COR-L47 (cell line): ENCODE measurements around the gene KLRG1.

ENCODE experiments used
- DNase-seq: peaks from one replicate; lab custom pipeline; 2025; lab: John Stamatoyannopoulos, UW

Gene KLRG1

GRCh38 chr12:8985213-8985754 lies 4.1 kb upstream of the KLRG1 start:
- DNase-seq = no peak

- DNase-seq = no peak
Observed at GRCh38 chr12:8987163-8987562, 2.2 kb upstream of the KLRG1 start.

GRCh38 chr12:8987685-8988084 lies 1.7 kb upstream of the KLRG1 start:
- no peak for DNase-seq

DNA sequence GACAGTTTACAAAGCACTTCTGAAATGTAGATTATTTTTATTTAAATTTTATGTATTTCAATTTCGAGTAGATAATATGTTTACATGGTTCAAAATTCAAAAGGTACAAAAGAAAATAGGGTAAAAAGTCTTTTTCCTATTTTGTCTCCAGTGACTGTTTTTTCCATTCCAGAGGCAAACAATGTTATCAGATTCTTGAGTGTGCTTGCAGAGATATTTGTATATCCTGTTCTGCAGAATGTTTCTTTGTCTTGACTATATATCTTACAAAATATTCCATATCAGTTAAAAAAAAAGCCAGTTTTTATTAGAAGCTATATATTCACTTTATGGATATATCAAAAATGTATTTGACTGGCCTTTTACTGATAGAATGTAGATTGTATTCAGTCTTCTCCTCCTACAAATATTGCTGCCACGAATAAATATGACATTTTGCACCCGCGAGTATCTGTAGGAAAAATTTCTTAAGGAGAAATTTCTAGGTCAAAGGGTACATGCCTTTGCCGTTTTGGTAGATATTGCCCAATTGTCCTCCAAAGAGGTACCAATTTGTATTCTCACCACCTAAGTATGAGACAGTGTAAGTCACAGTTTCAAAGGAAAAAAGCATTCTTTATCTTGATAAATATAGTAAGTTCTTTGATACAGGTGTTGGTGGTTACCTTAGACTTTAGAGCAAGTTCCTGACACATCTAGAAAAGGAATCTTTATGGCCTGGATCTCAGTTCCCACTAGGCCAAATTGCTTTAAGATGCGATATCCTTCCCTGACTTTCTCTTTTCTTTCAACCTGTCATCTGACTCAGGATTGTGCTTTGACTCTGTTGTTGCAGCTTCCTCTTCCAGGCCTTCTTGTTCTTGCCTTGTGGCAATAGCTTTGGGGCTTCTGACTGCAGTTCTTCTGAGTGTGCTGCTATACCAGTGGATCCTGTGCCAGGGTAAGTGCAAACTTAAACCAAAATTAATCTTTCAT lies 2.3 kb downstream of the KLRG1 start:
- DNase-seq = no peak

- no peak for DNase-seq
Observed at GRCh38 chr12:8993827-8994226, 4.5 kb downstream of the KLRG1 start.

GRCh38 chr12:8995021-8995775 lies 5.9 kb downstream of the KLRG1 start:
- no peak for DNase-seq

GRCh38 chr12:8996682-8997405 lies 7.5 kb downstream of the KLRG1 start:
- DNase-seq = no peak

- no peak for DNase-seq
Observed at GRCh38 chr12:9001233-9001632, 11.9 kb downstream of the KLRG1 start.

DNA sequence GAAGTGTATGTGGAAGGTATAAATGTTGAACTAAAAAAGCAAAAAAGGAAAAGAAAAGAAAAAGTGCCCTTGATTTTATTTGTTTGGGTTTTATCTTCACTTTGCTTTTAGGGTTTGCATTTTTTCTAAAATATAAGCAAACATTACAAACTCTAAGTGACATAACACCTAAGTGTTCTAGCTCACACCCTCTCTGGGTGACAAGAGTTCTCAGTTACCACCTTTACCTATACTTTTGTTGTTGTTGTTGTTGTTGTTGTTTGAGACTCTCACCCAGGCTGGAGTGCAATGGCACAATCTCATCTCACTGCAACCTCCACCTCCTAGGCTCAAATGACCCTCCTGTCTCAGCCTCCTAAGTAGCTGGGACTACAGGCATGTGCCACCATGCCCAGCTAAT lies 13.0 kb downstream of the KLRG1 start:
- no peak for DNase-seq

- DNase-seq = no peak
Observed at GRCh38 chr12:9022592-9022991, 33.2 kb downstream of the KLRG1 start.

GRCh38 chr12:9024512-9024911 lies 35.2 kb downstream of the KLRG1 start:
- DNase-seq = no peak

GRCh38 chr12:9027161-9028059 lies 38.1 kb downstream of the KLRG1 start:
- no peak for DNase-seq

DNA sequence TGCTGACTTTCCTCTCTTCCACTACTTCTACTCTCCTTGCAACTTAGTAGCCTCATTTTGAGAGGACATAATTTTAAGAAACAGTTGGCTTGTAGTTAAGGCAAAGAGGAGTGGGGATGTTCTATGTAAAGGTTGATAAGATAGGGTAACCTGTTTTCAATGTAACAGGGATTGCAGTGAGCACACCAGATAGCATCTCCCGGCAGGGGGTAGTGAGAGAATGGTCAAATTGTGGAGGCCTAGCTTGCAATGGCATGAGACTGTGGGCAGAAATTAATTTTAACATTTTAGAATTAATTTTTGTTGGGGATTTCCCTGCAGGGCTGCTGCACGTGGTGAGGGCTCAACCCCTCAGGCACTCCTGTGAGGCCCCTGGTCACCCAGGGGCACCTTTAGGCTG lies 41.4 kb downstream of the KLRG1 start:
- DNase-seq = no peak

DNA sequence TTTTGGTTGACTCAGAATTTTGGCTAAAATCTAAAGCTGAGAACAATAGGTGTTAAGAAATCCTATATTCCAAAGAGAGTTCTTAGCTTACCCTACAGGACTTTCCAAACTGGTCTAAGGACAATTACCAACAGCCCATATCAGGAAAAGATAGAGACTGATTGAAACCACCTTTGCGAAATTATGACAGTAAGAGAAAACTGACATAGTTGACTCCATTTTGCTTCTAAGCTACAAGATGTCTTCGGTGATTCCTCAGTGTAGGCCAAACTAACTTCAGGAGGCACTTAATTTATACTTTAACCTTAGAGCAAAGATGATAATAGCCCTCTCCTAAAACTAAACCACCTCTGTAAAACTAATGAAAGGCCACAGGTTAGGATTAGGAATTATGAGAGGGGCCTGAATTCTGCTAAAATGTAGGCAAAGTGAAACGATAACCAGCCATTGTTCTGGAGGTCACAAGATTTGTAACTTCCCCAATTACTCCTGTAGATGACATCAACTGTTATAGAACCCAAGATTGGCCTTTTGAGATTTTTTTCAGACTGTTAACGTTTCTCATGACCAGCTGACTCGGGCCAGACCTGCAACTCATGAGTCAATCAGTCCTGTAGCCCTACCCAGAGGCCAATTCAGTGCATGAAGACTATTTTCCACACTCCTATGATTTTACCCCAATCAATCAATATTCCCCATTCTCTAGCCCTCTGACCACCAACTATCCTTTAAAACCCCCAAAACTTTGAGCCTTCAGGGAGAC lies 43.0 kb downstream of the KLRG1 start:
- DNase-seq = no peak

- DNase-seq = no peak
Observed at GRCh38 chr12:9033265-9033887, 44.0 kb downstream of the KLRG1 start.

GRCh38 chr12:9034095-9034494 lies 44.7 kb downstream of the KLRG1 start:
- no peak for DNase-seq

DNA sequence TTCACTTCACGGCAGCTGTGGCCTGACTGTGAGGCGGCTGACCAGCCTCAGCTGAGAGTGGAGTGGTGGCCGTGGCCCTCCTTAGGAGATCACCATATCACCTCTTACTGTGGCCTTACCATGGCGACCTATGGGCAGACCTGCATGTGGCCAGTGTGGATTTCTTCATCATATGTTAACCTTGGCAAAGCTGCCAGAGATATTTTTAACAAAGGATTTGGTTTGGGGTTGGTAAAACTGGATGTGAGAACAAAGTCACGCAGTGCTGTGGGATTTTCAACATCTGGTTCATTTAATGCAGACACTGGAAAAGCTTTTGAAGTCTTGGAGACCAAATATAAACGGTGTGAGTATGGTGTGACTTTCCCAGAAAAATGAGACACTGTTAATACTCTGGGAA lies 46.9 kb downstream of the KLRG1 start:
- no peak for DNase-seq

GRCh38 chr12:9037431-9037830 lies 48.1 kb downstream of the KLRG1 start:
- no peak for DNase-seq

DNA sequence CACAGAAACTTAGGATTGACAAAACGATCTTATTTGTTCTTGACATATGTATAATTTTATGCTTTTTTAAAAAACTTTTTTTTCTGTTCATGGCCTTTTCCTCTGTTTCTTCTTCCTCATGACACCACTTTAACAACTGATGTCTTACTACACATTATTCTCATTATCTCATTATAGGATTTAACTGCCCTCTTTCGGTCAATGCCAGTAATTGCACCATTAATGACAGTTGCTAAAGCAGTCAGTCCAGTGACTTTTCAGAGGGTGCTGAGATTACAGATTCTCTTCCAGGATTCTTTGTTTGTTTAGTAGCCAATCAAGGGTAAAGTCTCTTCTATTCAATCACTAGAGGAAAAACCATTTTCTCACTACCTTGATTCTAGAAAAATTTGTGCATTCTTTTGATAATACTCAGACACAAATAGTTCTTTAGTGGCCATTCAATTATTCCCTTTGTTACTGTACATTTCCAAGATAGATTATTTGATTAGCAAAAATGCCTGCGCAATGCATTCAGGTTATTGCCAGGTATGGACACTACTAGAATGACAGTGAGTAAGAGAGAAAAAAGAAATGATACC lies 50.1 kb downstream of the KLRG1 start:
- no peak for DNase-seq
